ENCODE measurements around the gene DDRGK1.

DNA sequence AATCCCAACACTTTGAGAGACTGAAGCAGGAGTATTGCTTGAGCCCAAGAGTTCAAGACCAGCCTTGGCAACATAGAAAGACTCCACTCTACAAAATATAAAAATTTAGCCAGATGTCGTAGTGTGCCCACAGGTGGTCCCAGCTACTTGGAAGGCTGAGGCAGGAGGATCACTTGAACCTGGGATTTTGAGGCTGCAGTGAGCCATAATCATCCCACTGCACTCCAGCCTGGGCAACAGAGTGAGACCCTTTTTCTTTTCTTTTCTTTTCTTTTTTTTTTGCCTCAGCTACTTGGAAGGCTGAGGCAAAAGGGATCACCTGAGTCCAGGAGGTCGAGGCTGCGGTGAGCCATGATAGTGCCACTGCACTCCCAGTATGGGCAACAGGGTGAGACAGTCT lies 62.7 kb downstream of the DDRGK1 start:
- TF ChIP-seq POLR2A (IDR thresholded peaks at IDR 0.05; ENCODE audit: low read length): no peak
- TF ChIP-seq GATA1 (IDR thresholded peaks at IDR 0.05; ENCODE audit: low read depth, low read length): no peak

Measured in erythroblast (primary cell).